Caco-2 (cell line): ENCODE measurements around the gene SPDYA. TPM values are rescaled to one million over a fixed set of nuclear protein-coding genes. Genes with fewer than 3 reads are reported as not detected.

Experiments
- BruUV-seq: library from RNA; stranded (reverse); fragments of 400-500 nt; replicated peaks from 2 replicates; lab custom pipeline; 2021; lab: Mats Ljungman, UMichigan
- CTCF ChIA-PET: fragments of 300-600 bp; sonication (Branson Sonifier 250); formaldehyde crosslinking; loops from one replicate; lab custom pipeline; 2022; ENCODE audit warnings: antibody characterized with exemption; lab: Charles Lee
- POLR2A ChIA-PET: fragments of 300-600 bp; sonication (Branson Sonifier 250); formaldehyde crosslinking; loops from one replicate; lab custom pipeline; 2022; ENCODE audit warnings: antibody characterized with exemption; lab: Charles Lee
- DNase-seq, 2 experiments: peaks; one replicate each; pipeline versions ENCODE4 v3.0.0 to v3.0.0-alpha.2; 2020 to 2022
- H3K27me3 ChIP-seq: replicated peaks from 2 replicates; pipeline ENCODE4 v1.6.0; 2011; ENCODE audit warnings: low read length; ENCODE audit not compliant: control insufficient read depth, insufficient read depth
- H3K36me3 ChIP-seq: 2 replicates; pipeline ENCODE4 v1.5.1; 2011; ENCODE audit warnings: low read length; ENCODE audit not compliant: control insufficient read depth, insufficient read depth
- H3K4me1 ChIP-seq: fragments of 250-450 bp; sonication (Bioruptor Pico); 2 replicates; pipeline ENCODE4 v1.5.1; 2020; ENCODE audit warnings: mild to moderate bottlenecking
- H3K4me3 ChIP-seq: 2 replicates; pipeline ENCODE4 v1.5.1; 2011; ENCODE audit warnings: low read depth, mild to moderate bottlenecking, control low read depth, low read length
- H3K9me3 ChIP-seq: fragments of 250-450 bp; sonication (Bioruptor Pico); 2 replicates; pipeline ENCODE4 v1.5.1; 2020; ENCODE audit warnings: mild to moderate bottlenecking, moderate library complexity
- H3K27ac Mint-ChIP-seq: one replicate; pipeline ENCODE4 v1.8.0; 2022; ENCODE audit warnings: mixed read lengths; ENCODE audit not compliant: unreplicated experiment
- H3K27me3 Mint-ChIP-seq: one replicate; pipeline ENCODE4 v1.8.0; 2022; ENCODE audit warnings: mixed read lengths; ENCODE audit not compliant: insufficient read depth, unreplicated experiment
- H3K36me3 Mint-ChIP-seq: one replicate; pipeline ENCODE4 v1.8.0; 2022; ENCODE audit warnings: mild to moderate bottlenecking, mixed read lengths; ENCODE audit not compliant: insufficient read depth, unreplicated experiment
- H3K4me1 Mint-ChIP-seq: one replicate; pipeline ENCODE4 v1.8.0; 2022; ENCODE audit warnings: low read depth, mixed read lengths; ENCODE audit not compliant: unreplicated experiment
- H3K4me3 Mint-ChIP-seq: one replicate; pipeline ENCODE4 v1.8.0; 2022; ENCODE audit warnings: mild to moderate bottlenecking, moderate library complexity, mixed read lengths; ENCODE audit not compliant: unreplicated experiment
- H3K9me3 Mint-ChIP-seq: one replicate; pipeline ENCODE4 v1.8.0; 2022; ENCODE audit warnings: mixed read lengths; ENCODE audit not compliant: unreplicated experiment
- CTCF ChIP-seq, 2 experiments: fragments of 200-600 bp in 1 of 2; IDR thresholded peaks; 1 replicate in 1 of 2; 2 replicates in 1 of 2; pipeline versions ENCODE4 v1.5.1 to v1.8.0; 2011 to 2022; ENCODE audit warnings: antibody characterized with exemption in 1 of 2, control low read depth in 1 of 2, inconsistent platforms in 1 of 2, low read depth in 1 of 2, low read length in 1 of 2, mild to moderate bottlenecking in 1 of 2, moderate library complexity in 1 of 2; ENCODE audit not compliant: insufficient read depth in 1 of 2, severe bottlenecking in 1 of 2, unreplicated experiment in 1 of 2
- intact Hi-C: fragments of 100-400 bp; cut with micrococcal nuclease; formaldehyde crosslinking; loops from one replicate; pipeline ENCODE4 v1.10.0; 2022; ENCODE audit not compliant: unreplicated experiment
- total RNA-seq: library from RNA; stranded (reverse); gene quantifications from 2 replicates; pipeline ENCODE4 v1.2.3, GENCODE V29; 2022

SPDYA gene
- total RNA-seq, 1 experiment from 2014 or later: 1.5 TPM

- ChIA-PET POLR2A (interaction anchor here (0.6 to 3.1 kb wide), 2 partner anchors 23 to 1702 kb away, joined by 4 to 46 read pairs; partner anchors contain the start of gene TRMT61B), CTCF (no interaction called here)
- no peak for DNase-seq
- TF ChIP-seq CTCF (IDR thresholded peaks at IDR 0.05; ENCODE audit: insufficient read depth in 1 of 2, low read depth in 1 of 2, low read length in 1 of 2, severe bottlenecking in 1 of 2, unreplicated experiment in 1 of 2): no peak
- Mint-ChIP-seq H3K4me1 (peaks cover 19% of the 10 kb centered on the region), H3K27me3 (no peaks in the 10 kb centered on the region), H3K36me3 (peaks cover 19% of the 10 kb centered on the region), H3K4me3 (no peak overlapping the region), H3K27ac (no peak overlapping the region), H3K9me3 (no peaks in the 10 kb centered on the region)
- intact Hi-C loops: no loop called here
- Histone ChIP-seq H3K4me3 (no peak overlapping the region), H3K27me3 (no peaks in the 10 kb centered on the region), H3K9me3 (no peaks in the 10 kb centered on the region), H3K4me1 (peaks cover 13% of the 10 kb centered on the region), H3K36me3 (no peaks in the 10 kb centered on the region)
- no TSS peak for BruUV-seq
Measured at GRCh38 chr2:28893488-28893887, 82.9 kb downstream of the SPDYA start.

GRCh38 chr2:28894470-28895188, 84.0 kb downstream of the SPDYA start, which contains the start of gene WDR43:
WDR43 (plus strand) TSS chr2:28894667; CDS start chr2:28894699, 32 bp downstream.
- H3K4me3 ChIP-seq: peak within 1 kb of the TSS; percentile 99
- H3K4me3 Mint-ChIP-seq: peak within 1 kb of the TSS; percentile 100
- CTCF ChIA-PET: interaction anchor here (0.6 to 1.0 kb wide), 3 partner anchors 24 to 721 kb away, joined by 3 to 6 read pairs (median 4); partner anchors contain the start of gene TRMT61B
- POLR2A ChIA-PET: interaction anchor here (0.5 to 3.1 kb wide), 5 partner anchors 10 to 1703 kb away, joined by 3 to 46 read pairs (median 6); partner anchors contain the start of genes PPP1CB and TRMT61B
- H3K9me3 Mint-ChIP-seq: no peaks in the 10 kb centered on the region
- intact Hi-C loops: loop anchor here (1.0 to 2.0 kb wide), 2 partner anchors 24 to 74 kb away; partner anchors contain the start of gene TRMT61B
- BruUV-seq: TSS peak; percentile 31
- H3K36me3 Mint-ChIP-seq: peaks cover 24% of the 10 kb centered on the region
- H3K27me3 Mint-ChIP-seq: no peaks in the 10 kb centered on the region
- DNase-seq: peak; percentile 99
- no peaks in the 10 kb centered on the region for H3K27me3 ChIP-seq
- no peaks in the 10 kb centered on the region for H3K36me3 ChIP-seq
- H3K27ac Mint-ChIP-seq: peak within 1 kb of the TSS; percentile 99
- peaks cover 21% of the 10 kb centered on the region for H3K4me1 Mint-ChIP-seq
- no peak for TF ChIP-seq CTCF (IDR thresholded peaks at IDR 0.05; ENCODE audit: insufficient read depth in 1 of 2, low read depth in 1 of 2, low read length in 1 of 2, severe bottlenecking in 1 of 2, unreplicated experiment in 1 of 2)
- no peaks in the 10 kb centered on the region for H3K9me3 ChIP-seq
- peaks cover 13% of the 10 kb centered on the region for H3K4me1 ChIP-seq

- Mint-ChIP-seq H3K9me3 (no peaks in the 10 kb centered on the region), H3K4me3 (peak overlapping the region; percentile 100), H3K27ac (peak overlapping the region; percentile 99), H3K4me1 (peaks cover 21% of the 10 kb centered on the region), H3K27me3 (no peaks in the 10 kb centered on the region), H3K36me3 (peaks cover 24% of the 10 kb centered on the region)
- Histone ChIP-seq H3K27me3 (no peaks in the 10 kb centered on the region), H3K4me1 (peaks cover 13% of the 10 kb centered on the region), H3K4me3 (peak overlapping the region; percentile 99), H3K9me3 (no peaks in the 10 kb centered on the region), H3K36me3 (no peaks in the 10 kb centered on the region)
- no peak for TF ChIP-seq CTCF (IDR thresholded peaks at IDR 0.05; ENCODE audit: insufficient read depth in 1 of 2, low read depth in 1 of 2, low read length in 1 of 2, severe bottlenecking in 1 of 2, unreplicated experiment in 1 of 2)
- no TSS peak for BruUV-seq
- DNase-seq: peak; percentile 55 to 64
- CTCF ChIA-PET: interaction anchor here (0.9 kb wide), 1 partner anchor 25 kb away, joined by 3 read pairs; the partner anchor contains the start of gene TRMT61B
- intact Hi-C loops: loop anchor here (2.0 kb wide), 1 partner anchor 75 kb away; no protein-coding TSS in a partner anchor
- POLR2A ChIA-PET: interaction anchor here (0.6 to 3.1 kb wide), 4 partner anchors 10 to 25 kb away, joined by 3 to 46 read pairs (median 6); partner anchors contain the start of gene TRMT61B
Measured at GRCh38 chr2:28895189-28895893, 84.7 kb downstream of the SPDYA start.
